Measurements from ENCODE around the gene GIPC3.
"Not testable (repeated sequence)": the region's sequence is repeated elsewhere in the genome, so short reads cannot be mapped to it uniquely, and the experiment has no call there.

The GIPC3 gene

DNA sequence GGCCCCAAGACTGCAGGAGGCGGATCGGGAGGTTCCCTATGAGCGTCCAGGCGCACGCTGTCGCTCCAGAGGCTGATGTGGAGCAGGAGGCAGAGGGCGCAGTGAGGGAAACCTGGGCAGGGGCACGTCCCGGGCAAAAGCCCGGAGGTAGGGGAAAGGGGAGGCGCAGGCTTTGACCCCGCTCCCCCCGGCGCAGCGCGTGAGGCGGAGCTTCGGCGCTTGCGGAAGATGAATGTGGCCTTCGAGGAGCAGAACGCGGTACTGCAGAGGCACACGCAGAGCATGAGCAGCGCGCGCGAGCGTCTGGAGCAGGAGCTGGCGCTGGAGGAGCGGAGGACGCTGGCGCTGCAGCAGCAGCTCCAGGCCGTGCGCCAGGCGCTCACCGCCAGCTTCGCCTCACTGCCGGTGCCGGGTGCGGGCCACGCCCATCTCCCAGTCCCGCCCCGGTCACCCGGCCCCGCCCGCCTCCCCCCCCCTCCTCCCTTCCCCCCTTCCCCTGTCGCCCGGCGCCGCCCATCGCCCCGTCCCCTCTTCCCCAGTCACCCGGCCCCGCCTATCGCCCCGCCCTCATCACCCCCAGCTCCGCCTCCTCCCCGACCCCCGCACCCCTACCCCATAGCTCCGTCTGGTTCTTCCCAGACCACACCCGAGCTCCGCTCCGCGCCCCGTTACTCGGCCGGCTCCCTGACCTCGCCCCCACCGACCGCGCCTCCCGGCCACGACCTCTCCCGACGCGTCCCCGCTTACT is 8.4 kb upstream of the GIPC3 start:
- Histone ChIP-seq H3K9ac (ENCODE audit: low read depth in 1 of 2, low read length in 2 of 2) (peak overlapping the region; percentile 25 to 51), H3K36me3 (ENCODE audit: control insufficient read depth in 1 of 2, insufficient read depth in 2 of 2, low read length in 2 of 2) (peaks cover 0 to 10% of the 10 kb centered on the region in 2 donors), H3K4me3 (ENCODE audit: low read depth in 1 of 2, low read length in 2 of 2) (peak overlapping the region; percentile 57 to 61), H3K27ac (ENCODE audit: low read depth, low read length) (peak overlapping the region; percentile 25), H3K4me1 (ENCODE audit: control insufficient read depth in 1 of 2, insufficient read depth in 2 of 2, low read length in 2 of 2) (peaks cover 16 to 24% of the 10 kb centered on the region in 2 donors), H3K27me3 (ENCODE audit: control insufficient read depth in 1 of 2, insufficient read depth in 2 of 2, low read length in 2 of 2) (no peaks in the 10 kb centered on the region), H3K9me3 (ENCODE audit: control insufficient read depth in 1 of 2, low read length in 2 of 2) (no peaks in the 10 kb centered on the region)

DNA sequence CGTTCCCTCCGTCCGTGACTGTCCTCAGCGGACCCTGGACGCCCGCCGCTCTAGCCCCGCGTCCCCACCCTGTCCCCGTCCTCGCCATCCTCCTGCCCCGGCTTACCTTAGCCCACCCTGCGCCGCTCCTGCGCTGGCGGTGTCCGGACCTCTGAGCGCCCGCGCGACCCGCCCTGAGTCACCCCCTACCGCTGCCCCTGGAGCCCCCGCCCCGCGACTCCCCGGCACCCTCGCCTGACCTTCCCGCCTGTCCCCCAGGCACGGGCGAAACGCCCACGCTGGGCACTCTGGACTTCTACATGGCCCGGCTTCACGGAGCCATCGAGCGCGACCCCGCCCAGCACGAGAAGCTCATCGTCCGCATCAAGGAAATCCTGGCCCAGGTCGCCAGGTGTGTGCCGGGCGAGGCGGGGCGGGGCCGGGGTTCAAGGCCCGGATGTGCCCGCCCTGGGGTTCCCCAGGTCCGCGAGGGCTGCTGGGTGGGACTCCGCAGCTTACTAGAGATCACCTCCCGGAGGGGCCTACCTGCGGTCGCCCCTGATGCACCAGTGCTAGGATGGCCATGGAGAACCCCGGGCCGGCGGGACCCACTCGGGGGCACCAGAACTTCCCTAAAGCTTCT is 7.4 kb upstream of the GIPC3 start:
- Histone ChIP-seq H3K9ac (ENCODE audit: low read depth in 1 of 2, low read length in 2 of 2) (no peak overlapping the region), H3K36me3 (ENCODE audit: control insufficient read depth in 1 of 2, insufficient read depth in 2 of 2, low read length in 2 of 2) (peaks cover 0 to 10% of the 10 kb centered on the region in 2 donors), H3K27ac (ENCODE audit: low read depth, low read length) (no peak overlapping the region), H3K4me3 (ENCODE audit: low read depth in 1 of 2, low read length in 2 of 2) (no peak overlapping the region), H3K9me3 (ENCODE audit: control insufficient read depth in 1 of 2, low read length in 2 of 2) (no peaks in the 10 kb centered on the region), H3K27me3 (ENCODE audit: control insufficient read depth in 1 of 2, insufficient read depth in 2 of 2, low read length in 2 of 2) (no peaks in the 10 kb centered on the region), H3K4me1 (ENCODE audit: control insufficient read depth in 1 of 2, insufficient read depth in 2 of 2, low read length in 2 of 2) (peaks cover 11 to 19% of the 10 kb centered on the region in 2 donors)

DNA sequence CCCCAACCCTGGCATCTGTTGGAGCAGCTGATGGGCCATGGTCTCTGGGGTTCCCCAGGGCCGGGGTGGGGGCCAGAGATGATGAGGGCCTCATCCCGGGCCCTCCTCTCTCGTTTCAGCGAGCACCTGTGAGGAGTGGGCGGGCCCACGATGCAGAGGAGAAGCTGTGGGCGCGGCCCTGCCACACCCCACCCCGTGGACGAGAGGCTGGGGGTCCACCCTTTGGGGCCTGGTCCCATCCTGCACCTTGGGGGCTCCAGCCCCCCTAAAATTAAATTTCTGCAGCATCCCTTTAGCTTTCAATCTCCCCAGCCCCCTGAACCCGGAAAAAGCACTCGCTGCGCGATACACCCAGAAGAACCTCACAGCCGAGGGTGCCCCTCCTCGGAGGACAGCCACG is 6.9 kb upstream of the GIPC3 start:
- Histone ChIP-seq H3K9me3 (ENCODE audit: control insufficient read depth in 1 of 2, low read length in 2 of 2) (no peaks in the 10 kb centered on the region), H3K4me3 (ENCODE audit: low read depth in 1 of 2, low read length in 2 of 2) (no peak overlapping the region), H3K9ac (ENCODE audit: low read depth in 1 of 2, low read length in 2 of 2) (no peak overlapping the region), H3K27ac (ENCODE audit: low read depth, low read length) (no peak overlapping the region), H3K27me3 (ENCODE audit: control insufficient read depth in 1 of 2, insufficient read depth in 2 of 2, low read length in 2 of 2) (no peaks in the 10 kb centered on the region), H3K4me1 (ENCODE audit: control insufficient read depth in 1 of 2, insufficient read depth in 2 of 2, low read length in 2 of 2) (peaks cover 11 to 18% of the 10 kb centered on the region in 2 donors), H3K36me3 (ENCODE audit: control insufficient read depth in 1 of 2, insufficient read depth in 2 of 2, low read length in 2 of 2) (peaks cover 0 to 10% of the 10 kb centered on the region in 2 donors)

DNA sequence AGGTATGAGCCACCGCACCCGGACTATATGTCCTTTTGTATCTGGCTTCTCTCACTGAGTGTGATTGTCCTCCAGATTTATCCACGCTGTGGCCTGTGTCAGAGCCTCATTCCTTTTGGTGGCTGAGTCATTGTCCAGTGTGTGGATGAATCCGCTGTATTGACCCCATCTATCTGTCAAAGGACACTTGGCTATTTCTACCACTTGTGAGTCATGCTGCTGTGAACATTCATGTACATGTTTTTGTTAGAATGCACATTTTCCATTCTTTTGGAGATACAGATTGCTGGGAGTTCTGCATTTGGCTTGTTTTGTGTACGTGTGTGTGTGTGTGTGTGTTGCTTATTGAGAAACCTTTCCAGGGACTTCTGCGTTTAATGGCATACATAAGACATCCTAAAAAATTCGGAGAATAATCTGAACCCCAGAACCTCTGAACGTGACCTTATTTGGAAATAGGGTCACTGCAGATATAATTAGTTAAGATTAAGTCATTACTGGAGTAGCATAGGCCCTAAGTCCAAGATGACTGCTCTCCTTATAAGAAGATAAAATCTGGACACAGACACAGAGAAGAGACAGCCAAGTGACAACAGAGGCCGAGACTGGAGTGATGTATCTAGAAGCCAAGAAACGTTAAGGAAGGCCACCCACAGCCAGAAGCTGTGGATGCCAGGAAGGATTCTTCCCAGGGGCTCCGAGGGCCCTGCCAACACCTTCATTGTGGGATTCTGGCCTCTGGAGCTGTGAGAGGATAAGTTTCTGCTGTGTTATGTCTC is 4.9 kb upstream of the GIPC3 start:
- Histone ChIP-seq H3K4me1 (ENCODE audit: control insufficient read depth in 1 of 2, insufficient read depth in 2 of 2, low read length in 2 of 2) (peaks cover 11% of the 10 kb centered on the region in 2 donors), H3K9ac (ENCODE audit: low read depth in 1 of 2, low read length in 2 of 2) (no peak overlapping the region), H3K27me3 (ENCODE audit: control insufficient read depth in 1 of 2, insufficient read depth in 2 of 2, low read length in 2 of 2) (no peaks in the 10 kb centered on the region), H3K4me3 (ENCODE audit: low read depth in 1 of 2, low read length in 2 of 2) (no peak overlapping the region), H3K27ac (ENCODE audit: low read depth, low read length) (peak overlapping the region; percentile 58), H3K9me3 (ENCODE audit: control insufficient read depth in 1 of 2, low read length in 2 of 2) (no peaks in the 10 kb centered on the region), H3K36me3 (ENCODE audit: control insufficient read depth in 1 of 2, insufficient read depth in 2 of 2, low read length in 2 of 2) (peaks cover 0 to 5% of the 10 kb centered on the region in 2 donors)

DNA sequence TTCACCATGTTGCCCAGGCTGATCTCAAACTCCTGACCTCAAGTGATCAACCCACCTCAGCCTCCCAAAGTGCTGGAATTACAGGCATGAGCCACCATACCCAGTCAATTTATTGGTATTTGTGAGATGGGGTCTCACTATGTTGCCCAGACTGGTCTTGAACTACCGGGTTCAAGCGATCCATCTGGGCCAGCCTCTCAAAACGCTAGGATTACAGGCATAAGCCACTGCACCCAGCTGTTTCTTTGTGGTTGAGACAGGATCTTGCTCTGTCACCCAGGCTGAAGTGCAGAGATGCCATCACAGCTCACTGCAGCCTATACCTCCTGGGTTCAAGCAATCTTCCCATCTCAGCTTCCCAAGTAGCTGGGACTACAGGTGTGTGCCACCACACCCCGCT is 3.5 kb upstream of the GIPC3 start:
- H3K27me3 ChIP-seq (ENCODE audit: control insufficient read depth in 1 of 2, insufficient read depth in 2 of 2, low read length in 2 of 2); H3K9ac ChIP-seq (ENCODE audit: low read depth in 1 of 2, low read length in 2 of 2); H3K36me3 ChIP-seq (ENCODE audit: control insufficient read depth in 1 of 2, insufficient read depth in 2 of 2, low read length in 2 of 2); H3K4me3 ChIP-seq (ENCODE audit: low read depth in 1 of 2, low read length in 2 of 2); H3K4me1 ChIP-seq (ENCODE audit: control insufficient read depth in 1 of 2, insufficient read depth in 2 of 2, low read length in 2 of 2); H3K27ac ChIP-seq (ENCODE audit: low read depth, low read length); H3K9me3 ChIP-seq (ENCODE audit: control insufficient read depth in 1 of 2, low read length in 2 of 2): not testable (repeated sequence)

DNA sequence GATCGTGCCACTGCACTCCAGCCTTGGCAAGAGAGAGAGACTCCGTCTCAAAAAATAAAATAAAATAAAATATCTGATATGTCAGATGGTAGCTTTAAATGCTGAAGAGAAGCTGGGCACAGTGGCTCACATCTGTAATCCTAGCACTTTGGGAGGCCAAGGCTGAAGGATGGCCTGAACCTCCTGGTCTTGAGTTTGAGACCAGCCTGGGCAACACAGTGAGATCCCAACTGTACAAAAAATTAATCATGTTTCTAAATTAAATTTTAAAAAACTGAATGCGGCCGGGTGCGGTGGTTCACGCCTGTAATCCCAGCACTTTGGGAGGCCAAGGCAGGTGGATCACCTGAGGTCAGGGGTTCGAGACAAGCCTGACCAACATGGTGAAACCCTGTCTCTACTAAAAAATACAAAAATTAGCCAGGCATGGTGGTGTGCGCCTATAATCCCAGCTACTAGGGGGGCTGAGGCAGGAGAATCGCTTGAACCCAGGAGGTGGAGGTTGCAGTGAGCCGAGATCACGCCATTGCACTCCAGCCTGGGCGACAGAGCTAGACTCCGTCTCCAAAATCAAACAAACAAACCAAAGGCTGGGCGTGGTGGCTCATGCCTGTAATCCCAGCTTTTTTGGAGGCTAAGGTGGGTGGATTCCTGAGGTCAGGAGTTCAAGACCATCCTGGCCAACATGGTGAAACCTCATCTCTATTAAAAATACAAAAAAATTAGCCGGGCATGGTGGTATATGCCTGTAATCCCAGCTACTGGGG is 1.1 kb upstream of the GIPC3 start:
- not testable (repeated sequence) for H3K9me3 ChIP-seq (ENCODE audit: control insufficient read depth in 1 of 2, low read length in 2 of 2); H3K27ac ChIP-seq (ENCODE audit: low read depth, low read length); H3K4me1 ChIP-seq (ENCODE audit: control insufficient read depth in 1 of 2, insufficient read depth in 2 of 2, low read length in 2 of 2)

DNA sequence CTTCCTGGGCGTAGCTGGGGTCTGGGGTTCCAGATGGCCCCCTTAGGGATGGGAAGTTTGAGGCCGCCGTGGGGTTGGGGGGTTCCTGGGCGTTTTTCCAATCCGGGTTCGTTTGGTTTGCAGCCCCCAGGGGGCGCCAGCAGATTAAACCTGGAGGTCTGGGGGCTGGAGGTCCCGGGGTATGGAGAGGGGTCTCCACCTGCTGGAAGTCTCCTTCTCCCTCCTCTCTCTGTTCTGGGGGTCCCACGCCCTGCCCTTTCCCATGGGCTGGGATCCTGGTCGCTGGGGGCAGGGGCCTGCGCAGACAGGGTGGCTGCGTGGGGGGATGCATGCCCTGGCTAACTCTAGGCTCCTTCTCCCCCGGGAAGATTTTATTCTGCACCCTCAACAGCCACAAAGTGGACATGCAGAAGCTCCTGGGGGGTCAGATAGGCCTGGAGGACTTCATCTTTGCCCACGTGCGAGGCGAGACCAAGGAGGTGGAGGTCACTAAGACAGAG is 899 bp downstream of the GIPC3 start:
- Histone ChIP-seq H3K9me3 (ENCODE audit: control insufficient read depth in 1 of 2, low read length in 2 of 2) (no peaks in the 10 kb centered on the region), H3K27ac (ENCODE audit: low read depth, low read length) (no peak overlapping the region), H3K4me3 (ENCODE audit: low read depth in 1 of 2, low read length in 2 of 2) (peak overlapping the region; percentile 13 to 15), H3K36me3 (ENCODE audit: control insufficient read depth in 1 of 2, insufficient read depth in 2 of 2, low read length in 2 of 2) (no peaks in the 10 kb centered on the region), H3K4me1 (ENCODE audit: control insufficient read depth in 1 of 2, insufficient read depth in 2 of 2, low read length in 2 of 2) (no peaks in the 10 kb centered on the region), H3K9ac (ENCODE audit: low read depth in 1 of 2, low read length in 2 of 2) (no peak overlapping the region), H3K27me3 (ENCODE audit: control insufficient read depth in 1 of 2, insufficient read depth in 2 of 2, low read length in 2 of 2) (peaks cover 4 to 5% of the 10 kb centered on the region in 2 donors)

More for the DNA sequence above, 1.1 kb upstream of the GIPC3 start:
- not testable (repeated sequence) for H3K27me3 ChIP-seq (ENCODE audit: control insufficient read depth in 1 of 2, insufficient read depth in 2 of 2, low read length in 2 of 2); H3K36me3 ChIP-seq (ENCODE audit: control insufficient read depth in 1 of 2, insufficient read depth in 2 of 2, low read length in 2 of 2); H3K9ac ChIP-seq (ENCODE audit: low read depth in 1 of 2, low read length in 2 of 2); H3K4me3 ChIP-seq (ENCODE audit: low read depth in 1 of 2, low read length in 2 of 2)

DNA sequence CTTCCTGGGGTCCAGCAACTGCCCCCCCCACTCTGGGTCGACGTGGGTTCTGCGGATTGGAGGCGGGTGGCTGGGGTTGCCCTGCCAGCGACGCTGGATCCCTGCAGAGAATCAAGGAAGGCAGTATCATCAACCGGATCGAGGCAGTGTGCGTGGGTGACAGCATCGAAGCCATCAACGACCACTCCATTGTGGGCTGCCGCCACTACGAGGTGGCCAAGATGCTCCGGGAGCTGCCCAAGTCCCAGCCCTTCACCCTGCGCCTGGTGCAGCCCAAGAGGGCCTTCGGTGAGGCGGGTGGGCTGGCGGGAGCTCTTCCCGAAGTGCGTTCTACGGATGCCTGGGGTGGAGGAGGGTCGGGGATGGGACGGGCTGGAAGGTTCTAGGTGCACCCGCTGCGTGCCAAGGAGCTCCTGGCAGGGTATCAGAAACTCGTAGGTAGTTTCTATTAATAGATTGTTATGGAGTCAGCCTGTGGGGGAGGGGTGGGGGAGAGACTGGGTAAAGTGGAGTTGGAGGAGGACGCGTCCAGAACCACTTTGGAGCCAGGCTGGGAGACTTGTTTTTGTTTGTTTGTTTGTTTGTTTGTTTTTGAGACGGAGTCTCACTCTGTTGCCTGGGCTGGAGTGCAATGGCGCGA is 1.5 kb downstream of the GIPC3 start:
- no peaks in the 10 kb centered on the region for H3K4me1 ChIP-seq (ENCODE audit: control insufficient read depth in 1 of 2, insufficient read depth in 2 of 2, low read length in 2 of 2)
- H3K36me3 ChIP-seq (ENCODE audit: control insufficient read depth in 1 of 2, insufficient read depth in 2 of 2, low read length in 2 of 2): no peaks in the 10 kb centered on the region
- H3K4me3 ChIP-seq (ENCODE audit: low read depth in 1 of 2, low read length in 2 of 2): no peak overlapping the region
- no peaks in the 10 kb centered on the region for H3K9me3 ChIP-seq (ENCODE audit: control insufficient read depth in 1 of 2, low read length in 2 of 2)
- peaks cover 4 to 5% of the 10 kb centered on the region in 2 donors for H3K27me3 ChIP-seq (ENCODE audit: control insufficient read depth in 1 of 2, insufficient read depth in 2 of 2, low read length in 2 of 2)
- no peak overlapping the region for H3K27ac ChIP-seq (ENCODE audit: low read depth, low read length)
- no peak overlapping the region for H3K9ac ChIP-seq (ENCODE audit: low read depth in 1 of 2, low read length in 2 of 2)

DNA sequence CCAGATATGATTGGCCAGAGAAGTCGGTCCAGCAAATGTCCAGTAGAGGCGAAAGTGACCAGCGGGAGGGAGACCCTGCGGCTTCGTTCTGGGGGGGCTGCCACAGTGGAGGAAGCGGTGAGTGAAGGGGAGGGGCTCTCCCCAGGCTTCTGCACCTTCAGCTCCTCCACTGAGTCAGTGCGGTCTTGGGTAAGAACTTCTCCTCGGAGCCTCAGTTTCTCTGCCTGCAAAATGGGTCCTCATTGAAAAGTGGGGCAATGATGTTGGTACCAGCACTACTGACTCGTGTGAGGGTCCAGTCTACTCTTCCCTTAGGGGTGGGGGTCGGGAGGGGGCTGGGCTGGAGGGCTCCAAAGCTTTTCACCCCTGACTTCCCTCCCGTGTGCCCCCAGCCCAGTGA is 4.2 kb downstream of the GIPC3 start:
- Histone ChIP-seq H3K9ac (ENCODE audit: low read depth in 1 of 2, low read length in 2 of 2) (no peak overlapping the region), H3K27me3 (ENCODE audit: control insufficient read depth in 1 of 2, insufficient read depth in 2 of 2, low read length in 2 of 2) (peaks cover 5% of the 10 kb centered on the region in 2 donors), H3K27ac (ENCODE audit: low read depth, low read length) (no peak overlapping the region), H3K9me3 (ENCODE audit: control insufficient read depth in 1 of 2, low read length in 2 of 2) (no peaks in the 10 kb centered on the region), H3K4me1 (ENCODE audit: control insufficient read depth in 1 of 2, insufficient read depth in 2 of 2, low read length in 2 of 2) (no peaks in the 10 kb centered on the region), H3K36me3 (ENCODE audit: control insufficient read depth in 1 of 2, insufficient read depth in 2 of 2, low read length in 2 of 2) (no peaks in the 10 kb centered on the region), H3K4me3 (ENCODE audit: low read depth in 1 of 2, low read length in 2 of 2) (no peak overlapping the region)

All from duodenal mucosa (tissue), 2 donors.